GM12865 (cell line): ENCODE data around the gene PLXNA2.

Source experiments
- DNase-seq: peaks from one replicate; pipeline ENCODE4 v3.0.0; 2010; ENCODE audit warnings: low read depth
- H3K4me3 ChIP-seq: 2 replicates; pipeline ENCODE4 v1.5.1; 2011; ENCODE audit warnings: mild to moderate bottlenecking, low read depth, low read length, control low read depth
- TF ChIP-seq, protein P1 (sequence below): IDR thresholded peaks from 2 replicates; pipeline ENCODE4 v1.5.1; 2011; ENCODE audit warnings: low read length, control low read depth, low read depth, inconsistent platforms; ENCODE audit not compliant: insufficient read depth; ENCODE audit errors: missing control alignments

The PLXNA2 gene

DNA sequence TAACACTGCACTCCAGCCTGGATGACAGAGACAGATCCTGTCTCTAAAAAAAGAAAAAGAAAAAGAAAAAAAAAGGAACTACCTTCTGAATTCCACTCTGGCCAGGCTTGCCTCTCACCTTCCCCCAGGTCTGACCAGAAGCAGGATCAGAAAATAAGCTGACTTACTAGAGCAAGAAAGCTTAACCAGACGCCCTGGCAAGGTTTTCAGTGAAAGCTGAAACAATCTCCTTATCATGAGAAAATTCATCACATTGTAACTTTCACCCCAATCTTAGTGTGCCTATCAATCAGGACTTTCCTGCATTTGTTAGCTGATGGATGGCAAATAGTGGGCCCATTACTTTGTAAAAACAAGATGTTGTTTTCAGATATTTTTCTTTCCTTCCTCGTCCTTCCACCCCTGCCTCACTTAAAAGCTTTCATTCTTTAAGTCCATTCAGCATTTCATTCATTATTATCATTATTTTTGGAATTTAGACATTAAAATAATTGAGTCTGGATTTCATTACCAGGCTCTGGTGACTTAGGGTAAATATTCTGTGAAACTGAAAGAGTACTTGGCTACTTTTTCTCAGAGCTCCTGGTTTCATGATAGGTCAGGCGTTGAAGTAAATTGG lies 236.8 kb downstream of the PLXNA2 start:
- no peak overlapping the region for H3K4me3 ChIP-seq
- peak; percentile 10 for DNase-seq
- TF ChIP-seq, protein P1, sequence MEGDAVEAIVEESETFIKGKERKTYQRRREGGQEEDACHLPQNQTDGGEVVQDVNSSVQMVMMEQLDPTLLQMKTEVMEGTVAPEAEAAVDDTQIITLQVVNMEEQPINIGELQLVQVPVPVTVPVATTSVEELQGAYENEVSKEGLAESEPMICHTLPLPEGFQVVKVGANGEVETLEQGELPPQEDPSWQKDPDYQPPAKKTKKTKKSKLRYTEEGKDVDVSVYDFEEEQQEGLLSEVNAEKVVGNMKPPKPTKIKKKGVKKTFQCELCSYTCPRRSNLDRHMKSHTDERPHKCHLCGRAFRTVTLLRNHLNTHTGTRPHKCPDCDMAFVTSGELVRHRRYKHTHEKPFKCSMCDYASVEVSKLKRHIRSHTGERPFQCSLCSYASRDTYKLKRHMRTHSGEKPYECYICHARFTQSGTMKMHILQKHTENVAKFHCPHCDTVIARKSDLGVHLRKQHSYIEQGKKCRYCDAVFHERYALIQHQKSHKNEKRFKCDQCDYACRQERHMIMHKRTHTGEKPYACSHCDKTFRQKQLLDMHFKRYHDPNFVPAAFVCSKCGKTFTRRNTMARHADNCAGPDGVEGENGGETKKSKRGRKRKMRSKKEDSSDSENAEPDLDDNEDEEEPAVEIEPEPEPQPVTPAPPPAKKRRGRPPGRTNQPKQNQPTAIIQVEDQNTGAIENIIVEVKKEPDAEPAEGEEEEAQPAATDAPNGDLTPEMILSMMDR: no peak

DNA sequence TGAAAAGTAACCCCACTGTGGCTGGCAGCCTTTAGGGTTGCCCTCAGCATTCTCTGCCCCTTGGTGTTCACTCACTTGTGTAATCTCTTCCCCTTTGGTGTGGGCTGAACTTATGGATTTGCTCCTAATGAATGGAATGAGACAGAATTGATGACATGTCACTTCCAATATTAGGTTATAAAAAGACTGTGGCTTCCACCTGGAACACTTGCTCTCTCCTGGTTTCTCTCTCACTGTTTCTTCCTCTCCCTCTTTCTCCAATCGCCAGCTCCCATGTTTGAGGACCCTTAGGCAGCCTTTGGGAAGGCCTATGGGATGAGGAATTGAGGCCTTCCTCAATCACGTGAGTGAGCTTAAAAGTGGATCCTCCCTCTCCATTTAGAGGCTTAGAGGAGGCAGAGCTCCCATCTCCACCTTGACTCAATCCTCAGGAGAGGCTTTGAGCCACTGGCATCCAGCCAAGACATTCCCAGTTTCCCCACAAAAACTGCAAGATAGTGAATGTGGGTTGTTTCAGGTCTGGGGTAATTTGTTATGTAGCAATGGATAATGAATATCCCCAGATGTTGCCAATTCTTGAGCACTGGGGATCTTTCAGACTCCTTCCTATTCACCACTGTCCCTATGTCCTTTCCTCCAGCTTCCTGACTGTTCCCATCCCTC lies 237.8 kb downstream of the PLXNA2 start:
- TF ChIP-seq, protein P1: no peak
- DNase-seq: no peak
- no peak overlapping the region for H3K4me3 ChIP-seq

DNA sequence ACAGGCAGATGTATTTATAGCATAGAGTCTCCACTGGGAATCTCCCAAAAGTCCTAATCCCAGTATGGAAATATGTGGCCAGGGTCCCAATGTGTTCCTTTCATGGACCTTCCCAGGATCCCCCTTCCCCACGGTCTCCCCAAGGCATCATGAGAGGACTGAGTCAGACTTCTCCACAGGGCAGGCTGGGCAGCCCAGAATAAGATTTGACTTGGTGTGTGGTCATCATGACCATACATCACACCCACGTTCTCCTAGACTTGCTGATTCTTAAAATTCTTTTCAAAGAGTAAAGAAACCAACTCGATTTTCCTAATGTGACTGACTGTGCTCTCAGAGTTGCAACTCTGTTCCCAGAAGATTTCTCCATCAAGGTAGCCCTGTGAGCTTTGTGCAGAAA lies 239.3 kb downstream of the PLXNA2 start:
- H3K4me3 ChIP-seq: no peak overlapping the region
- TF ChIP-seq, protein P1: no peak
- DNase-seq: no peak

DNA sequence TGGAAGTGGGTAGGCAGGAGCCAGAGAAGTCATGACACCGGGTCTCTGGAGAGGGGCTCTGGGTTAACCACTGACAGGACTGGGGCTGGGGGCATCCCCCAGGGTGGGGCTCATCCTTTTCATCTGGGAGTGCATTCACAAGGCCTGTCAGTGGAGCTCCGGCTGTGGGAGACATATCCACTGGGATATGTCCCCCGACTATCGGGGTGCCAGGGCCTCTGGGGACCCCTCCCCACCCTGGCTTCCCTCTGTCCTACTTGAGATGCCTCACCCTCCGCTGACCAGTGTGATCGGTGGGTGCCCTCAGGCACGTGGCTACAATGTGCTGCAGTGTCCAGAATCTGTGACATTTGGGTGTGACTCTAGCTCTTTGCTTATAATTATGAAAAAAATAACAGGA lies 240.9 kb downstream of the PLXNA2 start:
- H3K4me3 ChIP-seq: no peak overlapping the region
- DNase-seq: no peak
- TF ChIP-seq, protein P1: no peak

DNA sequence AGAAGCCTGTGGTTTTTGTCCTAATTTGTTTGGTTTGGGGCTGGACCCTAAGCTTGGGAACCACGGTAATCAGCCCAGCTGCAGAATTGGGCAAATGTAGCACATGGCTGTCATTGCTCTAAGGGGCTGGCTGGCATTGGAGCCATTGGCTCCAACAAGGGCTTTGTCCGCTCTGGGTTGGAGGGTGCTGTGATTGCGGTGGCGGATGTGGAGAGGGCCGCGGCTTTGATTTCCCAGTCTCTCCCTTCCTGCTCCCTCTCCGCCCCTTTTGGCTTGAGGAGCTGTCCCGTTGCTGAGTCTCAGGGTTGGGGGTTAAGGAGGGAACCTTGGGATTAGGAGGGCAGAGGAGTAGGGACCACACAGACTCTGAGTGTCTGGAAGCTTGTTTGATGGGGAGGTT lies 241.5 kb downstream of the PLXNA2 start:
- H3K4me3 ChIP-seq: no peak overlapping the region
- TF ChIP-seq, protein P1: no peak
- DNase-seq: no peak

DNA sequence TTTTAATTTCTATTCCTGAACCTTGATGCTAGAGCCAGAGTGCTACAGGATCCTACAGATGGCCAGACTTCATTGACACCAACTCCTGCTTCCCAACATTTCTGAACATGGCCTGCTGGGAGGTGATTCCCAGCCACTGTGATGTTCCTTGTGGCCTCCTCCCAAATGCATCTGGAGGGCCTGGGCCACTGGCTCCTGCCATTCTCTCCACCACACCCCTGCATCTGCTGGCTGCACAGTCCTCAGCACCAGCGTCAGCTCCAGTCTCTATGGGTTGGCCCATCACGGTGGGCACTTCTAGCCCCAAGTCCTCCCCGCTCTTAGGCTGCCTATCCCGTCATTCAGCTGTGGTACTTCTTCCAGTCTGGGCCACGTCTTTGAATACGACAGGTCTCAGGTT lies 242.1 kb downstream of the PLXNA2 start:
- no peak overlapping the region for H3K4me3 ChIP-seq
- DNase-seq: no peak
- TF ChIP-seq, protein P1: no peak

DNA sequence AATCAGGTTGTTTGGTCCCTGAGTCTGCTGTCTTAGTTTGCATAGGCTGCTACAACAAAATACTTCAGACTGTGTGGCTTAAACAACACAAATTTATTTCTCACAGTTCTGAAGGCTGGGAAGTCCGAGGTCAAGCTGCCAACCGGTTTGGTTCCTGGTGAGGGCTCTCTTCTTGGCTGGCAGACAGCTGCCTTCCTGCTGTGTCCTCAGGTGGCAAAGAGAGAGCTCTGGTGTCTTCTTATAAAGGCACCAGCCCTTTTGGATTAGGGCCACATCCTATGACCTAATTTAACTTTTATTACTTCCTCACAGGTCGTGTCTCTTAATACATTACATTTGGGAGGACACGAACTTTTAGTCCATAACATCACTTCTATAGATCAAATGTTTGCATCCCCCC lies 243.7 kb downstream of the PLXNA2 start:
- H3K4me3 ChIP-seq: no peak overlapping the region
- TF ChIP-seq, protein P1: no peak
- DNase-seq: no peak
